Adrenal gland (tissue), 12 donors: ENCODE results near the gene DLK1. TPM values are rescaled to one million over a fixed set of nuclear protein-coding genes. Genes with fewer than 3 reads are reported as not detected.

Experiments
- DNase-seq, 7 donors: peaks; one replicate each; pipeline ENCODE4 v3.0.0-alpha.2; 2019 to 2020
- H3K27ac ChIP-seq, 5 donors: fragments of 200-600 bp; sonication (generic) in 4 of 5; 1 replicate in 3 of 5; 2 replicates in 2 of 5; pipeline versions ENCODE4 v1.5.1 to v1.8.0; 2016 to 2020; ENCODE audit warnings: mild to moderate bottlenecking in 1 of 5
- H3K27me3 ChIP-seq: fragments of 200-600 bp; 2 replicates; pipeline ENCODE4 v1.8.0; 2021
- H3K36me3 ChIP-seq, 2 donors: fragments of 200-600 bp; replicated peaks in 1 of 2; 1 replicate in 1 of 2; 2 replicates in 1 of 2; pipeline versions ENCODE4 v1.5.1 to v1.8.0; 2018 to 2022
- H3K4me1 ChIP-seq, 2 donors: fragments of 200-600 bp; replicated peaks in 1 of 2; 1 replicate in 1 of 2; 2 replicates in 1 of 2; pipeline versions ENCODE4 v1.5.1 to v1.8.0; 2018 to 2021
- H3K4me3 ChIP-seq, 4 donors: fragments of 200-600 bp; sonication (generic) in 3 of 4; one replicate each; pipeline ENCODE4 v1.5.1; 2016 to 2018
- H3K9me3 ChIP-seq, 3 donors: fragments of 200-600 bp; sonication (generic) in 1 of 3; replicated peaks in 1 of 3; 1 replicate in 2 of 3; 2 replicates in 1 of 3; pipeline versions ENCODE4 v1.5.1 to v1.8.0; 2016 to 2021
- POLR2A ChIP-seq, 2 donors: fragments of 450-650 bp; IDR thresholded peaks; one replicate each; pipeline ENCODE4 v1.6.1; 2017; ENCODE audit warnings: antibody characterized with exemption in 2 of 2, mild to moderate bottlenecking in 2 of 2, moderate library complexity in 1 of 2
- WGBS, 4 donors: extraction: QIAGEN DNeasy Blood & Tissue Kit in 2 of 4; methylation state at CpG; one replicate each; pipeline versions ENCODE4 v1.1.5 to v1.1.7; 2013 to 2017; 5-methylcytosine and 5-hydroxymethylcytosine counted together
- intact Hi-C, 2 donors: fragments of 100-400 bp; cut with DNase I; formaldehyde crosslinking; loops; one replicate each; pipeline versions ENCODE4 v1.14.1 to v1.15.0; 2022 to 2023
- polyA plus RNA-seq, 3 donors: library from polyadenylated mRNA; stranded (reverse); fragments of 200-250 nt in 2 of 3; fragments of 350-450 nt in 1 of 3; fragmentation: Illumina TruSeq in 1 of 3; extraction: RNeasy Lipid Tissue Mini Kit (QIAGEN cat#74804) in 1 of 3; gene quantifications; one replicate each; pipeline ENCODE4 v1.2.3, GENCODE V29; 2013 to 2014
- total RNA-seq, 9 donors: library from RNA; depleted of rRNA in 4 of 9; stranded (reverse); fragments of >200 nt in 4 of 9; fragments of 120-200 nt in 1 of 9; fragmentation: NEBNext Ultra II Directional in 1 of 9; extraction: Animal tissue kit (Norgen Biotek cat#: 25700) in 1 of 9; gene quantifications; one replicate each; pipeline versions ENCODE4 v1.1.0 to v1.2.4, GENCODE V29; 2013 to 2023
- TF ChIP-seq, protein P1 (sequence below), 6 experiments: fragments of 450-650 bp in 4 of 6; fragments of 200-600 bp in 2 of 6; sonication (generic) in 1 of 6; IDR thresholded peaks; 1 replicate in 5 of 6; 2 replicates in 1 of 6; pipeline versions ENCODE4 v1.5.1 to v1.8.0; 2016 to 2021; ENCODE audit warnings: antibody characterized with exemption in 6 of 6, mild to moderate bottlenecking in 2 of 6, moderate library complexity in 1 of 6
- donor health status: healthy with polysubstance abuse.
- donor health status: Bipolar disorder and iron deficiency.
- donor health status: DM: yes; HTN: yes; CAD: no.
- donor health status: DM: no; HTN: no; CAD: no.
- donor health status: DM: no; HTN: no; CAD: no.
- donor health status: DM: yes; HTN: yes; CAD: no.

Gene DLK1
- total and polyA plus RNA-seq, 12 donors: 426 to 2,787 (median 1,682) TPM

DNA sequence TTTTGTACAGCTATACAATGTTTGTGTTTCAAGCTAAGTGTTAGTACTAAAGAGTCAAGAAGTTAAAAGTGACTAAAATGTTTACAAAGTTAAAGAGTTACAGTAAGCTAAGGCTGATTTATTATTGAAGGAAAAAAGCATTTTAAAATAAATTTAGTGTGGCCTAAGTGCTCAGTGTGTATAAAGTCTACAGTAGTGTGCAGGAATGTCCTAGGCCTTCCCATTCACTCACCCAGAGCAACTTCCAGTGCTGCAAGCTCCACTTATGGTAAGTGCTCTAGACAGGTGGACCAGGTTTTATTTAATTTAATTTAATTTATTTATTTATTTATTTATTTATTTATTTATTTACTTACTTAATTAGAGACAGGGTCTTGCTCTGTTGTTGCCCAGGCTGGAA is 19.6 kb downstream of the DLK1 start:
- Histone ChIP-seq H3K27me3 (no peaks in the 10 kb centered on the region), H3K4me3 (no peak overlapping the region), H3K9me3 (no peaks in the 10 kb centered on the region), H3K36me3 (no peaks in the 10 kb centered on the region), H3K27ac (no peak overlapping the region), H3K4me1 (peaks cover 0 to 5% of the 10 kb centered on the region in 2 donors)
- TF ChIP-seq, protein P1, sequence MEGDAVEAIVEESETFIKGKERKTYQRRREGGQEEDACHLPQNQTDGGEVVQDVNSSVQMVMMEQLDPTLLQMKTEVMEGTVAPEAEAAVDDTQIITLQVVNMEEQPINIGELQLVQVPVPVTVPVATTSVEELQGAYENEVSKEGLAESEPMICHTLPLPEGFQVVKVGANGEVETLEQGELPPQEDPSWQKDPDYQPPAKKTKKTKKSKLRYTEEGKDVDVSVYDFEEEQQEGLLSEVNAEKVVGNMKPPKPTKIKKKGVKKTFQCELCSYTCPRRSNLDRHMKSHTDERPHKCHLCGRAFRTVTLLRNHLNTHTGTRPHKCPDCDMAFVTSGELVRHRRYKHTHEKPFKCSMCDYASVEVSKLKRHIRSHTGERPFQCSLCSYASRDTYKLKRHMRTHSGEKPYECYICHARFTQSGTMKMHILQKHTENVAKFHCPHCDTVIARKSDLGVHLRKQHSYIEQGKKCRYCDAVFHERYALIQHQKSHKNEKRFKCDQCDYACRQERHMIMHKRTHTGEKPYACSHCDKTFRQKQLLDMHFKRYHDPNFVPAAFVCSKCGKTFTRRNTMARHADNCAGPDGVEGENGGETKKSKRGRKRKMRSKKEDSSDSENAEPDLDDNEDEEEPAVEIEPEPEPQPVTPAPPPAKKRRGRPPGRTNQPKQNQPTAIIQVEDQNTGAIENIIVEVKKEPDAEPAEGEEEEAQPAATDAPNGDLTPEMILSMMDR (IDR thresholded peaks at IDR 0.05): no peak
- no peak for TF ChIP-seq POLR2A (IDR thresholded peaks at IDR 0.05)
- no peak for DNase-seq
- intact Hi-C loops: no loop called here

DNA sequence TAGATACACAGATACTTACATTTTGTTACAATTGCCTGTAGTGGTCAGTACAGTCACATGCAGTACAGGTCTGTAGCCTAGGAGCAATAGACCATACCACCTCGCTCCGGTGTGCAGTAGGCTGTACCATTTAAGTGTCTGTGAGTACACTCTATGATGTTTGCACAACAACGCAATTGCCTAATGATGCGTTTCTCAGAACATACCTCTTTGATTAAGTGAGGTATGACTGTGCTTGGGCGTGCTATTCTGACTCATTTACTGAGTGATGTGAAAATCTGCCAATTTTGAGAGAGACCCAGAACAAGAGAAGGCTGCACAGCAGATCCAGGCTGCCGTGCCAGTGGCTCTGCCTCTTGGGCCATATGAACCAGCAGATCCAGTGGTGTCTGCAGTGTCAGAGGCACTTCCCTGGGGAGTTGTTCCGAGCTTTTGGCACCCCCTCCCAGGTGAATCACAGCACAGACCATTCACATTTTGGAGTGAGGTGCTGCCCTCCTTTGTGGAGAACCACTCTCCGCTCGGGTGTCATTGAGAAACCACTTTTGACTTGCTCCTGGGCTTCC is 20.4 kb downstream of the DLK1 start:
- Histone ChIP-seq H3K36me3 (no peaks in the 10 kb centered on the region), H3K27me3 (no peaks in the 10 kb centered on the region), H3K9me3 (no peaks in the 10 kb centered on the region), H3K27ac (no peak overlapping the region), H3K4me1 (peaks cover 0 to 5% of the 10 kb centered on the region in 2 donors), H3K4me3 (no peak overlapping the region)
- peak in 5 of 7 donors; percentile 35 to 68 (median 55) for DNase-seq
- TF ChIP-seq, protein P1 (IDR thresholded peaks at IDR 0.05): no peak
- no peak for TF ChIP-seq POLR2A (IDR thresholded peaks at IDR 0.05)
- intact Hi-C loops: no loop called here
- 46 to 63% (median 61%) methylated on average over 9 of the region's 9 CpGs for WGBS, 4 donors

DNA sequence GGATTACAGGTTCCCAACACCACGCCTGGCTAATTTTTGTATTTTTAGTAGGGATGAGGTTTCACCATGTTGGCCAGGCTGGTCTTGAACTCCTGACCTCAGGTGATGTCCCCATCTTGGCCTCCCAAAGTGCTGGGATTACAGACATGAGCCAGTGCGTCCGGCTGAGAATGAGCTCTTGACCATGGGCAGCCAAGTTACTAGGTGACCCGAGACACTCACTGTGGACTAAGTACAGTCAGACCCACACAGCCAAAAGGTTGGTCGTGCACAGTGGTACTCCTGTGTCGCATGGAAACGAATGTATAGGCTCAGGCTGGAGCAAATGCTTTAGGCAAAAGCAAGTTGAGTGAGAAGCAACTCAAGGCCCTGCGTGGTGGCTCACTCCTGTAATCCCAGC is 21.0 kb downstream of the DLK1 start:
- Histone ChIP-seq H3K27me3 (no peaks in the 10 kb centered on the region), H3K36me3 (no peaks in the 10 kb centered on the region), H3K4me3 (no peak overlapping the region), H3K4me1 (peaks cover 0 to 5% of the 10 kb centered on the region in 2 donors), H3K27ac (no peak overlapping the region), H3K9me3 (no peaks in the 10 kb centered on the region)
- peak in 2 of 7 donors; percentile 7 to 42 for DNase-seq
- TF ChIP-seq, protein P1 (IDR thresholded peaks at IDR 0.05): no peak
- no peak for TF ChIP-seq POLR2A (IDR thresholded peaks at IDR 0.05)
- 90 to 97% (median 96%) methylated on average over 8 of the region's 8 CpGs for WGBS, 4 donors
- intact Hi-C loops: no loop called here

DNA sequence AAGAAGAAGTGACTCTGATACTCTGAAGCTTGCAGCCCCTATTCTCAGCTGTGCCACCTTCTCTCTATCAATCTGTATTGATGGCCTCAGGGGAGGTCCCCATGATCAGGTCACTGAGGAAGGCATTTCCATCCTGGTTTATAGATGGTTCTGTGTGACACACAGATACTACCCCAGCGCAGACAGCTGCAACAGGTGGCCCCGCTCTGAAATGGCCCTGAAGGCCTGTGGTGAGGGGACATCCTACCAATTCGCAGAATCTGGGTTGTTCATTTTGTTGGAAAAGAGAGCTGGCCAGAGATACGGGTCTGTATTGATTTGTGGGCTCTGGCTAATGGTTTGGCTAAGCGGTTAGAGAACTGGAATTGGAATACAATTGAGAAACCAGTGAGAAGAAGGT is 21.7 kb downstream of the DLK1 start:
- Histone ChIP-seq H3K27ac (no peak overlapping the region), H3K4me3 (no peak overlapping the region), H3K27me3 (no peaks in the 10 kb centered on the region), H3K9me3 (no peaks in the 10 kb centered on the region), H3K36me3 (no peaks in the 10 kb centered on the region), H3K4me1 (peaks cover 0 to 5% of the 10 kb centered on the region in 2 donors)
- TF ChIP-seq, protein P1 (IDR thresholded peaks at IDR 0.05): no peak
- TF ChIP-seq POLR2A (IDR thresholded peaks at IDR 0.05): no peak
- DNase-seq: peak in 2 of 7 donors; percentile 12 to 15
- 68 to 86% (median 74%) methylated on average over 5 of the region's 5 CpGs for WGBS, 4 donors
- intact Hi-C loops: no loop called here
